ENCODE data around the gene ABAT.
"Not testable (repeated sequence)": the region's sequence is repeated elsewhere in the genome, so short reads cannot be mapped to it uniquely, and the experiment has no call there.

The ABAT gene

DNA sequence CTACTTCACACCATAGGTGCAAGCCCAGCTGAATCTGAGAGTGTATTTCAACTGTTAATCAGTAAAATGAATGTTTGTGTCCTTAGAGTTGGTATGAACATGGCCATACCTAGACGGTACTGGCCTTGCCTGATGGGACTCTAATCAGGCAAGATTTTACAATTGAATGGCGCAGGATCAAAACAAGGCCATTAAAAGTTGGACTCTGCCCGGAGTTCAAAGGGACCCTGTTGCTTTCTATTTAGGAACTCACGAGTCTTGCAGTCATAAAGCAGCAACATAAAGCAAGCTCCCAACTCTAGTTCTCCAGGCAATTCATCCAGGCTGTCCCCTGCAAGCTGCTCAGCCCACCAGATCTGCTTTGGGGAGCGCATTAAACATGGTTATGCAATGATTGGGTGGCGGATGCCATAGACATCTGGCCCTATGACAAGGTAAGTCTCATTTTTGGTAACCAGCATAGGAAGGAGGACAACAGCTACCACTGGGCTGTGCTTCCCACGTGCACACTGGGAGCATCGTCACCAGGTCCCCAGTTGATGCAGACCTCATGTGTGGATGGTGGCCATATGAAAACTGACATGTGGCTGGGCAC is 114.3 kb downstream of the ABAT start:
- DNase-seq, result no peak

DNA sequence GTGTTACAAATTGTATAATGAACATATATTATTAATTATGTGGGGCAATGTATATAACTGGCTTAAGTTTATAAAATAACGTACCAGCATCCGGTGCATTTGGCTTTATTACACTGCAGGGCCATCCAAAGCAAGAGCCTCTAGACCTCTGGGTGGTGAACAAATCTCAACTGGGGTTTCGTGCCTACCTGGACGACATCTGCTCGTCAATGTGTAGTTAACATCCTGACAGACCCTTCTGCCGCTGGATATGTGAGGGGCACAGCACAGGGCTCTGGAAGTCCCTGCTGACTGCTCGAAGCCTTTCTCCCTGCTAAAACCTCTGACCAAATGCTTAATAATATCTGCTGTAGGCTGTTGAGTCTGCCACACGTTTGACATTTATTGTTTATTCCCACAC is 120.7 kb downstream of the ABAT start:
- DNase-seq, result no peak

DNA sequence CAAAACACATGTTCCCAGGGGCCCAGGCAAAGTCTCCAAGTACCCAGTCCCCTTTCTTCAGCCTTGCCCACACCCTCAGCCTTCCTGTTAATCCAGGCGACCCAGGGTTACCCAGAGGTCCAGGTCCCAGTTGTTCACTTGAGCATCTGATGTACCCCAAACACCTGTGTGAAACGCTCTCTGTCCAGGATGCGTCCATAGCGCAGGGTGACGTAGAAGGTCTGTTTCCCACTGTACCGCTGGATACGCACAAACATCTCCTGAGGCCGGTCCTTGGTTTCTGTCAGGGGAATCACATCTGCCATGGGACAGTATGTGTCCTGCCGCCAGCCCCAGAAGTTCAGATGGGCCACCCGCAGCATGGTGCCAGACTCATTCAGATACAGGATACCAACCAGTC is 121.4 kb downstream of the ABAT start:
- DNase-seq, result no peak

DNA sequence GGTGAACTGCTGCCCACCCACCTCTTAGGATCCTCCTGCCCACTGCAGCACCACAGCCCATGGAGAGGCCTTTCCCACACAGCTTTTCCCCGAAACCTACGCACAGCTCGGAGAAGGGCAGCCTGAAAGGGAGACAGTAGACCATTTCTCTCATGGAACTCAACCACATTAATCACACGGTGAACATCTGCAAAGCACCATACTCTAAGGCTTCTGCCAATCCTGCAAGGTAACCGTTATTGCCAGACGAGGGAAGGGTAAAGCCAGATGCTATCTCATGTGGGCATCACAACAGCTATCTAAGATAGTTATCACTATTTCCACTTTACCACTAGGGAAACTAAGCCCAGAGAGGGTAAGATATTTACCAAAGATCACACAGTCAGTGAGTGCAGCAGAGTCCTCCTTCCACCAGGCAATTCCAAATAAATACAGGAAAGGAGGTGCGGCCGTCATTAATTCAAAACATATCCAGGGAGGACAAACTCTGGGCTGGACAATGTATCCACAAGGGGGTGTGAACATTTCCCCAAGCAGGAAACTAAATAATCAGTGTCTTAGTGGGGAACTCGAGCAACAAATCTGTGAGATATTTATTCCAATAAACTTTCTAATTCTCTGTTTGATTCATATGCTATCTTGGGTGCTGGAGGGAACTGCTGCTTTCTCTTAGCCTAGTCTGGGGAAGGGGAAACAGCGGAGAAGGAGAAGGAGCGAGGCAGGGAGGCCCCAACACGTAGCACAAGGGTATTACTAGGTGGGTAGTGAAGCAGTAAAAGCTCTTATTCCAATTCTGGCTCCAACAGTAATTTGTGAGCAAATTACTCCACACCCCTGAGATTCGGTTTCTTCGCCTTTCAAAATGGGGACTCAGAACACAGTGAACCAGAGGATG is 122.3 kb downstream of the ABAT start:
- DNase-seq, result no peak

DNA sequence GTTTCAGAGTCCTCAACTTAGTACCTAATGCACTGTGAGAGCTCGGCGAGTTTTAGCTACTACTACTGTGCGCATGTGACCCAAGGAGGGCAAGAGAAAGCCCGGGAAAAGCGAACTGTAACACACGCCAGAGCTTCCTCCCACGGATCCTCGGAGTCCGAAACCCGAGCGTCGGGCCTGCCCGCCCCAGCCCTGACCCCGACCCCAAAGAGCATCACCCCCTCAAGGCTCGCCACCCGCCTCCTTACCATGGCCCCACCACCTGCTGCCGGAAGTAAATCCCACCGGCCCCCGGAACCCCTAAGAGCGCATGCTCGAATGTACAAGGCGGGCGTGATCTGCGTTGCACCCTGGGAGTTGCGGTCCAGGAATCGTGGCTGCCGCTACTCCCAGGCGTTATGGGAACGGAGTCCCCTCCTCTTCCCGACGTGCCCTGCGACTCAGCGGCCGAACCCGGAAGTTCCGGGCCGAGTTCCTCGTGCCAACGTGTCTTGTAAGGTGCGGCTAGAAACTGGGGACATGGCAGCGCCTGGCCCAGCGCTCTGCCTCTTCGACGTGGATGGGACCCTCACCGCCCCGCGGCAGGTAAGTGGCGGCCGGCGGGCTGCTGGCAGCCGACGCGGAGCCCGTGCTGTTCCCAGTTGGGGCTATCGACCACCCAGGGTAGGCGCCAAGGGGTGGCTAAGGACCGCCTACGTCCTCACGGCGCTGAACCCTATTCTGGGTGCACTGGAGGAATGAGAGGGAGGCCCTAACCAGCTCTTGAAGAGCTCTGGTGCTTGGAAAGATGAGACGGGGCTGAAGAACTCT is 123.2 kb downstream of the ABAT start, which contains the start of the genes PMM2 and TMEM186:
Gene PMM2 (plus strand): TSS at position 476 of the 810 bp plus-strand sequence. CDS start 44 bp downstream, at position 520.
Gene TMEM186 (minus strand): TSS at position 276 of the 810 bp plus-strand sequence. CDS start 25 bp downstream, at position 251.
- DNase-seq, result peak; percentile 97

DNA sequence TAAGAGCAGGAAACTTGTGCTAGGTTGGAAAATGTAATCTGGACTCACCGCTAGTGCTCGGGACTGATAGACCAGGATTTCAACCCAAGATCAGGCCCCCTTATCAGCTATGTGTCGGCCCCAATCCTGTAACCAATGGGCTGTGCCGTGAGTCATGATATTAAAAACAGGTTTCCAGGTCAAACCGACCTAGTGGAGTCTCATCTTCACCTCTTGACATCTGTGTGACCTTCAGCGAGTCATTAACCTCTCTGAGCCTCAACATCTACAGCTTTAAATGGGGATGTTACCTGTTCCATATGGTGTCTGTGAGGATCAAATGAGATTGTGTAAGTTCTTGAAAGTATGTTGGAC is 123.7 kb downstream of the ABAT start:
- no peak for DNase-seq

DNA sequence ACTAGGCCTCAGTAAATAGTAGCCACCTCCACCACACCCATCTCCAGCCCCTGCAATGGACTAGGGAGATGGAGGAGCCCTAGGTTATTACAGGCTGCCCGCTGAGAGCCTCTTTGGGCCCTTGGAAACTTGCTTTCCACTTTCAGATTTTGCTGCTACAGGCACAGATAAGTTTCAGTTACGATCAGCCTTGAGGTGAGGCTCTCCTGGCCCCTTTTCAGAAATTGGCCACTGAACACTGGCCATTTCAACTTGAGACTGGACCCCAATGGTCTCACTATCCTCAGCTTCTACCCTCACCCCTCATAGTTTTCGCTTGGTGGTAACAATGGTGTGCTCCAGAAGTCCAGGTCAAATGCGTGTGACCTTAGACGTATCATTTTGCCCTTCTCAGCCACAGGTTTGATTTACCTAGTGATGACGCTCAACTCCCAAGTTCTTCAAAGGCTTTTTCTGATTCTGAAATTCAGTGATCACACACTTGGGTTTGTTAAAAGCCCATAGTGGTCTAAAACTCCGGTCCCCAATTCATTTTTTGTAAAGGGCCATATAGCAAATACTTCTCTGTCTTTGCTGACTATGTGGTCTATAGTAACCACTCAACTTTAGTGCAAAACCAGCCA is 124.2 kb downstream of the ABAT start:
- DNase-seq, result no peak

DNA sequence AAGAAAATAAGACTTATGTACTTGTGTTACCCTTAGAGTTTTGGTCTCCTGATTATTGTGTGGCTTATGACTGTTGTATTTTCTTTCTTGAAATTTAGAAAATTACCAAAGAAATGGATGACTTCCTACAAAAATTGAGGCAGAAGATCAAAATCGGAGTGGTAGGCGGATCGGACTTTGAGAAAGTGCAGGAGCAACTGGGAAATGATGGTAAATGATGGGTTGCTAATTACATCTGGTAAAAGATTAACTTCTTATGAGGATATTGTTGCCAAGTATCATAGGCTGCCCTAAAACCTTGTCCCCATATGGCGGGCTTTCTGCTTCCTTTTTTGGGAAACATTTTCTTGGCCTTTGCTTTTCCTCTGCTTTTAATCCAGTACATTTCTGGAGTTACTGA is 127.3 kb downstream of the ABAT start:
- no peak for DNase-seq

DNA sequence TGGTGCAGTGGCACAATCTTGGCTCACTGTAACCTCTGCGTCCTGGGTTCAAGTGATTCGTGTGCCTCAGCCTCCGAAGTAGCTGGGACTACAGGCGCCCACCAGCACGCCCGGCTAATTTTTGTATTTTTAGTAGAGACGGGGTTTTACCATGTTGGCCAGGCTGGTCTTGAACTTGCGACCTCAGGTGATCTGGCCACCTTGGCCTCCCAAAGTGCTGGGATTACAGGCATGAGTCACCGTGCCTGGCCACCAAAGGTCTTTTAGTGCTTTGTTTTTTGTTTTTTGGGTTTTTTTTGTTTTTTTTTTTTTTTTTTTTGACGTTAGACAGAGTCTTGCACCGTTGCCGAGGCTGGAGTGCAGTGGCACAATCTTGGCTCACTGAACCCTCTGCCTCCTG is 129.3 kb downstream of the ABAT start:
- not testable (repeated sequence) for DNase-seq

DNA sequence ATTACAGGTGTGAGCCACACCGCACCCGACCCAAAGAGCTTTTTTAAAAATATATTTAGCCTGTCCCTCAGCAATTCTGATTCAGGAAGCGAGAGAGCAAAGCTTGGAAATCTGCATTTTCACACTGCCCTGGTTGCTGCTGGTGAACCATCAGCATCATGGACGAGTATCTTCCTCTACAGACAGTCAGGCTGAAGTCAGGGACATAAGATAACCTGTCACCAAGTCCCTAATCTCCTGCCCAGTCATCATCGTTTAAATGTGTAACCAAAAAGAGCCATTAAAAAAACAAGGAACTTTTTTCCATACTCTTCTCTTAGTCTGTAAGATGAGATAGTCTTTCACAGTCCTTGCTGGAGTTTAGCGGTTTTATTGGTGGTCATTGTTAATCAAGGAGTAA is 129.9 kb downstream of the ABAT start:
- no peak for DNase-seq

DNA sequence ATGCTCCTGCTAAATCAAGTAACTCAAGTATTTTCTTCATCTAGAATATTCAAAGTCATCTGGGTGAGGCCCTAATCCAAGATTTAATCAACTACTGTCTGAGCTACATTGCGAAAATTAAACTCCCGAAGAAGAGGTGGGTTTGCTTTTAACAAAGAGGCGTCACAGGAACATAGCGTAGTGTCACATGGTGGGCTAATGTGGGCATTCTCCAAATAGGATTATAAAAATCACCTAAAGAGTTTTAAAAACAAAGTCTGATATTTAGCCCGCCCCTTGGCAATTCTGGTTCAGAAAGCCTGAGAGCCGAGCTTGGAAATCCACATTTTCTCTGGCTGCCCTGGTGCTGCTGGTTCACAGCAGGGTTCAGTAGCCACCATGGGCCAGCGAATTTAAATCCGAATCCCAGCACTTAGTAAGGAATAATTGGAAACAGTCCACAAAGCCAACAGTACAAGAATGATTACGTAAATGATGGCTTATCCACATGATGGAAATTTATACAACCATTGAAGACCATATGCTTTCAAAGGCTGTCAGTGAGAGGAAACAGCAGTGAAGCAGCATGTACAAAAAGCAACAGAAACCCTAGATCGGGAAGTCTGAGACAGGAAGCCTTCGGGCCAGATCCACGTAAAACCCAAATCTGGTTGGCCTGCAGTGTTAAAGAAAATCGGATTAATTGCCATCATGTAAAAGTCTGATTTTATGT is 132.0 kb downstream of the ABAT start:
- DNase-seq, result no peak

DNA sequence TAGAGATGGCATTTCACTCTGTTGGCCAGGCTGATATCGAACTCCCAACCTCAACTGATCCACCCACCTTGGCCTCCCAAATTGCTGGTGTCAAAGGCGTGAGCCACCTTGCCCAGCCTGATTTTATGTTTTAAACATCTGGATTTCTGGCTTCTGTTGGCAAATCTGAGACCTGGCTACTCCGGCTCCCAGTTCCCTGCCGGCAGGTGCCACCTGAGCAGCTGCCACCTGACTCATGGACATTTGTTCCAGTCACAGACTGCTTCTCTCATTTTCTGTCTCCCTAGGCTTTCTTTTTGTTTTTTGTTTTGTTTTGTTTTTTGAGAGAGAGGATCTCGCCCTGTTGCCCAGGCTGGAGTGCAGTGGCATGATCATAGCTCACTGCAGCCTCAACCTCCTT is 132.8 kb downstream of the ABAT start:
- DNase-seq, result no peak

DNA sequence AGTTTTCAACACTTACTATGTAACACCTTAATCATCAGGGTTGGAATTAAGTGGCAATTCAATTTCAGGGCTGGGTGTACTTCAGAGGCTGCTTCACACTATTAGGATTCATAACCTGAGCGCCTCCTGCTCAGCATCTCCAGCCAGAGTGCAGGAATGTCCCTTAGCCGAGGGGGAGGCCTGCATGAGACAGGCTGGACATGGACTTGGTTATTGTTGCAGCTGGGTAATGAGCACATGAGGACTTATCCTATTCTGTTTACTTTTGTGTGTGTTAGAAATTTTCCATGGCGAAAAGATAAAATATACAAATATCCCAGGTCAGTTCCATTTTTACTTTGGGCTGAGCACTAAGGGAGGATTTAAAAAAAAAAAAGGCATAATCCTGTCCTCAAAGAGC is 133.6 kb downstream of the ABAT start:
- no peak for DNase-seq

DNA sequence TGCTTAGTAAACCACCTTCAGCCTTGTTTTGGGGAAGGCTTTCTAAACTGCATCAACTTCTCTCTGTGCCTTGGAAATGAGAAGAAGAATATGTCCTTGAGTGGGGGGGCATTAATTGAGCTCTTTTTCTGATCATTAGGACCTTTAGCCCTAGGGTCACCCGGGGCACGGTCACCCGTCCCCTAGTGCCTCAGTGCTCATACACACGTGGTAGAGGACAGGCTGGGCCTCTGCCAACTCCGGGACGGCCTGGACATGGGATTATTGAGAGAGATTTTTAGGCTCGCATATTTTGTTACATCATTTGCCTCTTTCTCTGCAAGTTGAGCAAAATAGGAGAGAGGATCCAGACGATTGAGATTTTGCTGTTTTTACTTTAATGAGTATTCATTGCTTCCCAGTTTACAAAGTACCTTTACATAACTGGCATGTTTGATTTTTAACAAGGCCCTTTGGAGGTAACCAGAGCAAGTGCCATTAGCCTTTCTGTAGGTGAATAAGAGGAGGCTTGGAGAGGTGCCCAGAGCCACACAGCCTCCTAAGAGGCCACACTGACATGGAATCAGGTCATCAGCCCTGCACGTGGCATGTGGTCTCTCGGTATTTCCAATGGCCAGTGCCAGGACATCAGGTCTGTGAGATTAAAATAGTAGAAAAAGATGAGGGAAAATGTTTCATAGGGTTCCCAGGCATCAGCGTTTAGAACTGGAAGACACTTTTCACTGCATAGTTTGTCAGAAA is 134.4 kb downstream of the ABAT start:
- DNase-seq, result peak; percentile 0

DNA sequence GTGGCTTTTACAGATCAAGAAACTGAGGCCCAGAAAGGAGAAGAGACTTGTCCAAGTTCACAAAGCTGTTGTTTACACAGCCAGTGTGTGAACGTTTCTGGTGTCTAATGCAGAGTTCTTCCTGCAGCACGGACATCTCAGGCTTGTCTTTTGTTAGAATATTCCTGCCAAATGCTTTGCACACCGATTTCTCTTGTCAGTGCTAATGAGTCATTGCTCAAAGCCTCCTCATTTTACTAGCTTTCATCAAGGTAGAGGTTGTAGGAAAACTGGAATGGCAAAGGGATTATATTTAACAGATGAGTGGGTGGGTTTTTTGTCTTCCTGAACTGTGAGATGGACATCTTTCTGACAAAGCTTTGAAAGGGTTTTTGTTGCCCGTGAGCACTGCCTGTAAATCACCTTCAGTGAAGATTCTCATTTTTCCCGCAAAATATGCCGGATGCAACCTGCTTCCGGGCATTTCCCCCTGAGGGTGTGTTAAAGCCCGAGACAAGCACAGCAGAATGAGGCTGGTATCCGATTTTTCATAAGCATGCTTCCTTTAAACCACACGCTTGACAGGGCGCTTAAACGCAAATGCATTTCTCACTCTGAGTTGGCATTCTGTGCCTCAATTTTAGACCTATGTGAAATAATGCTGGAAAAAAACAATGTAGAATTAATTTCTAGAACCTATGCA is 137.9 kb downstream of the ABAT start:
- no peak for DNase-seq

DNA sequence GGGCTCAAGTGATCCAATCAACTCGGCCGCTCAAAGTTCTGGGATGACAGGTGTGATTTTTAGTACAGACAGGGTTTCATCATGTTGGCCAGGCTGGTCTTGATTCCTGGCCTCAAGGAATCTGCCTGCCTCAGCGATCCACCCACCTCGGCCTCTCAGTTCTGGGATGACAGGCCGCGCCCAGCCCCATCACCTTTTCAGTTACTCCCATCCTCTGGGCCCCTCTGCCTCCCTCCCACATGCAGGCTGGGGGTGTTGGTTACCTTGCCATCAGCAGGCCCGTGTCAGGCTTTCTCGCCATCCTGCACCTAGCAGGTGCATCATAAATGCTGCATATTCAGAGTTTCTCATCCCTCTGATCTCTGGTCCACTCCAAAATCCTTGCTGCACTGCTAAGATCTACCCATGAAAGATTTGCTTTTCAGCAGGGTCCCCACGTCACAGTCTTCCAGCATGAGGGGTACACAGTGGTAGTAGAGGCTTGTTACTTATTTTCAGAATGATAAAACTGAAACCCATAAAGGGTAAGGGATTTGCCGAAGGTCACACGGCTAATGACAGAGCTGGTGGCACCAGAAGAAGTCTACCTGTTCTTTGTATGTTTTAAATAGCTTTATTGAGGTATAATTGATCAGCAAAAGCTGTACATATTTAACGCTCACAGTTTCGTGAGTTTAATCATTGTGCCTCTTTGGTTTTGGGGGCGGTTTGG is 139.8 kb downstream of the ABAT start:
- DNase-seq, result no peak

DNA sequence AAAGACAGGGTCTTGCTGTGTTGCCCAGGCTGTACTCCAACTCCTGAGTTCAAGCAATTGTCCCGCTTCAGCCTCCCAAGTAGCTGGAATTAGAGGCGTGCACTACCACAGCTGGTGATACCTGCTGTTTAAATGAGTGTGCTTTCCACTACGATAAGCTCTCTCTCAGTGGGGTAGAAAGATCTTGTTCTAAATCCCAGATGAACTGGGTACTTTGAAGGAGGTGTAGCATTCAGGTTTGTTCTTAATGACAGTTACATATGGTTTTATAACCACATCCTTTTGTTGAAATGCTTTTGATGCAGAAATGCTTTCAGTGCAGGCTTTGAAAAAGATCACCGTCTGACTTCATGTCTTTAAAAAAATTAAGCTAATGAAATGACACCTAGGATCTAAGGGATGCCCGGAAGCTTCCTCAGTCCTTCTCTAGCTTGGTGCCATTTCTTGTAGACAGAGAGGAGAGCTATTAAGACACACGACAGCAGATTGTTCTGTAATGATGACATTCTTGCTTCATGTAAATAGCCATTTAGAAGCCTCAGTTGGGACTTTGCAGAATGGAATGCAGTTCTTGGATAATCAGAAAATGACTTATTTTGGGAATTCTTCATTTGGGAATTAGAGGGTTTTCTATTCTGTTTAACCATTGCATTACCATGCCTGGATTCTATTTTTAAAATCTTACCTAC is 142.7 kb downstream of the ABAT start:
- no peak for DNase-seq

DNA sequence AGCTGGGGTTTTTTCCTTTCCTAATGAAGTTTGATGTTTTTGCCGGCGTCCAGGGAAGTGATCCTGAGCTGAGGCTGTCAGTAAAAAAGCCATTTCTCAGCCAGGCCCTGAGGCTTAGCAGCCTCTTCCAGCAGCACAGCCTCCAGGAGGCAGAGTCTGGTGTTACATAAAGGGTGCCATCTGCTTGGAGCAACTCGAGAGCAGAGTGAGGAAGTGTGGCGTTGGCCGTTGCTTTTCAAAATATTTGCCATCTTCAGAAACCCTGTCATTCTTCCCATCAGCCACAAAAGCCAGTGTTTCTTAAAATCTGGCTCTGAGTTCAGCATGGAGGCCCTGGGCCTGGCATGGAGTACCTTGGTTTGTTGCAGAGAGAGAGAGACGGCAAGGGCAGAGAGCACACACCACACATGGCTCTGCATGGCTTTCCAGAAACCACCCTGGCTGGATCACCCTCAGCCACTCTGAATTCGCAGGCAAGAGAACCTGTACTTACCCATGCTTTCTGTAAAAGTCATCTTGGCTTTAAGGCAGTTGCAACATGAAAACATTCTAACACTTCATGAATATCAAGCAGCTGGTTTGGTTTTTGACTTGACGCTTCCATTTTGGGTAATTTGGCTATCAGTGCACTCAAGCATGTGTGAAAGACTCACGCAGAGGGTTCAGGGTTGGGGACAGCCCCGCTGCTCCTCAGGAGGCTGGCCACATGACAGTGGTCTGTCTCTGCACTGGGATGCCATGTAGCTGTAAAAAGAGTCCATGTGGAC is 144.3 kb downstream of the ABAT start:
- DNase-seq, result no peak

Measured in DMS79 (cell line).